Heart right ventricle (tissue), 16 donors: ENCODE measurements around the gene DSCAM. TPM values are rescaled to one million over a fixed set of nuclear protein-coding genes. Genes with fewer than 3 reads are reported as not detected.
A peak's percentile ranks its signal among the peaks of the same experiment; 100 is the strongest.
"Not testable (repeated sequence)": the region's sequence is repeated elsewhere in the genome, so short reads cannot be mapped to it uniquely, and the experiment has no call there.

Experiments used
- ATAC-seq, 8 donors: fragments of 200-7000 bp; cut with Tn5 transposase; one replicate each; pipeline ENCODE4 v1.9.1; 2020; ENCODE audit warnings: mild to moderate bottlenecking in 8 of 8, moderate library complexity in 8 of 8, moderate number of reproducible peaks in 1 of 8
- DNase-seq, 2 donors: peaks; one replicate each; pipeline ENCODE4 v3.0.0-alpha.2; 2020
- H3K27ac ChIP-seq, 10 donors: fragments of 200-600 bp; sonication (generic) in 2 of 10; one replicate each; pipeline versions ENCODE4 v1.5.0 to v1.8.0; 2020 to 2022; ENCODE audit warnings: mild to moderate bottlenecking in 3 of 10
- H3K27me3 ChIP-seq, 7 donors: fragments of 200-600 bp; one replicate each; pipeline ENCODE4 v1.8.0; 2021 to 2022; ENCODE audit warnings: mild to moderate bottlenecking in 2 of 7
- H3K36me3 ChIP-seq, 9 donors: fragments of 200-600 bp; sonication (generic) in 1 of 9; one replicate each; pipeline versions ENCODE4 v1.5.0 to v1.8.0; 2020 to 2022; ENCODE audit warnings: mild to moderate bottlenecking in 2 of 9
- H3K4me1 ChIP-seq, 9 donors: fragments of 200-600 bp; sonication (generic) in 1 of 9; one replicate each; pipeline versions ENCODE4 v1.5.0 to v1.8.0; 2020 to 2022; ENCODE audit warnings: mild to moderate bottlenecking in 4 of 9
- H3K4me3 ChIP-seq, 10 donors: fragments of 200-600 bp; sonication (generic) in 2 of 10; one replicate each; pipeline versions ENCODE4 v1.5.0 to v1.8.0; 2020 to 2022; ENCODE audit warnings: mild to moderate bottlenecking in 7 of 10, moderate library complexity in 2 of 10
- H3K9me3 ChIP-seq, 11 donors: fragments of 200-600 bp in 10 of 11; sonication (generic) in 2 of 11; one replicate each; pipeline versions ENCODE4 v1.5.0 to v1.8.0; 2013 to 2022; ENCODE audit warnings: mild to moderate bottlenecking in 2 of 11, control low read depth in 1 of 11, moderate library complexity in 1 of 11
- CTCF ChIP-seq, 9 donors: fragments of 200-600 bp; sonication (generic) in 2 of 9; IDR thresholded peaks; one replicate each; pipeline versions ENCODE4 v1.5.0 to v1.8.0; 2021 to 2022; ENCODE audit warnings: antibody characterized with exemption in 9 of 9, mild to moderate bottlenecking in 5 of 9, moderate library complexity in 1 of 9
- WGBS, 2 donors: extraction: QIAGEN DNeasy Blood & Tissue Kit; methylation state at CpG; one replicate each; pipeline ENCODE4 v1.1.7; 2013; ENCODE audit warnings: inconsistent platforms in 1 of 2; 5-methylcytosine and 5-hydroxymethylcytosine counted together
- intact Hi-C, 10 donors: fragments of 100-400 bp; cut with DNase I; formaldehyde crosslinking; loops; one replicate each; pipeline versions ENCODE4 v1.11.1 to v1.14.2; 2022
- polyA plus RNA-seq, 2 donors: library from polyadenylated mRNA; stranded (reverse); fragments of 200-250 nt; gene quantifications; one replicate each; pipeline ENCODE4 v1.2.3, GENCODE V29; 2013
- total RNA-seq, 10 donors: library from RNA; stranded (reverse); fragmentation: NEBNext Ultra II Directional in 3 of 10; extraction: Animal tissue kit (Norgen Biotek cat#: 25700) in 3 of 10; gene quantifications; one replicate each; pipeline versions ENCODE4 v1.2.1 to v1.2.4, GENCODE V29; 2021 to 2023
- donor health status: Arrhythmogenic right ventricular cardiomyopathy.
- donor health status: ischemic (EF 13 %, LVEDD 7.1; RV severe dilation, severe dysfunction).
- donor health status: healthy with polysubstance abuse.
- donor health status: DM: no; HTN: yes; CAD: no.
- donor health status: DM: no; HTN: no; CAD: no.
- donor health status: ischemic (EF 25% LVEDD 6.9; RV normal size, moderate dysfunction).
- donor health status: ischemic (EF 25% LVEDD 5.7; RV mildly dilated, moderate dysfunction).
- donor health status: healthy.
- donor health status: DM: yes; HTN: yes; CAD: no.
- donor health status: Ischemic cardiomyopathy.
- donor health status: ischemic (EF 35%, LVEDD 5.7; RV mildly dilated, moderate dysfunction).
- donor health status: nonischemic (EF 11% LVEDD 7.7; RV severe dilation, severe dysfunction).
- donor health status: DM: yes; HTN: yes; CAD: no.
- donor health status: PGD.
- donor health status: ischemic (EF 29% LVEDD 5.4; RV normal size, mild dysfunction).
- donor health status: nonischemic (EF 23%, LVEDD 6.1; RV moderate dilation, normal function).

The DSCAM gene
- total and polyA plus RNA-seq, 12 donors = 0.03 to 0.04 TPM; not detected in 10

GRCh38 chr21:40185208-40185607, 661.8 kb downstream of the DSCAM start:
- Histone ChIP-seq H3K27me3 (peaks cover 0 to 4% (median 0%) of the 10 kb centered on the region in 7 donors), H3K4me3 (no peak overlapping the region), H3K9me3 (peaks cover 0 to 8% (median 0%) of the 10 kb centered on the region in 11 donors), H3K4me1 (peaks cover 0 to 8% (median 0%) of the 10 kb centered on the region in 9 donors), H3K36me3 (no peaks in the 10 kb centered on the region), H3K27ac (no peak overlapping the region)
- ATAC-seq (peak in 2 of 8 donors; percentile 24 to 50), DNase-seq (no peak)
- WGBS, 2 donors = 96 to 99% methylated on average over 8 of the region's 8 CpGs
- intact Hi-C loops = no loop called here
- no peak for TF ChIP-seq CTCF (IDR thresholded peaks at IDR 0.05)

GRCh38 chr21:40182491-40182890, 664.5 kb downstream of the DSCAM start:
- H3K9me3 ChIP-seq, ATAC-seq, H3K4me3 ChIP-seq, H3K4me1 ChIP-seq, H3K36me3 ChIP-seq, H3K27me3 ChIP-seq, DNase-seq, intact Hi-C loops, H3K27ac ChIP-seq: not testable (repeated sequence)
- 91 to 94% methylated on average over 13 to 15 of the region's 19 CpGs for WGBS, 2 donors

- DNase-seq = peak in 1 of 2 donors; percentile 23
- Histone ChIP-seq H3K27me3 (peaks cover 0 to 17% (median 6%) of the 10 kb centered on the region in 7 donors), H3K9me3 (peaks cover 0 to 8% (median 0%) of the 10 kb centered on the region in 11 donors), H3K36me3 (no peaks in the 10 kb centered on the region), H3K4me3 (no peak overlapping the region), H3K4me1 (no peaks in the 10 kb centered on the region), H3K27ac (no peak overlapping the region)
- intact Hi-C loops = no loop called here
- no peak for TF ChIP-seq CTCF (IDR thresholded peaks at IDR 0.05)
- no peak for ATAC-seq
- 23 to 53% methylated on average over 5 of the region's 5 CpGs for WGBS, 2 donors
Measured at GRCh38 chr21:40179166-40179565, 667.8 kb downstream of the DSCAM start.

GRCh38 chr21:40178726-40179125, 668.2 kb downstream of the DSCAM start:
- H3K4me3 ChIP-seq = no peak overlapping the region
- H3K9me3 ChIP-seq = peaks cover 0 to 8% (median 0%) of the 10 kb centered on the region in 11 donors
- peaks cover 0 to 17% (median 6%) of the 10 kb centered on the region in 7 donors for H3K27me3 ChIP-seq
- intact Hi-C loops = no loop called here
- no peaks in the 10 kb centered on the region for H3K36me3 ChIP-seq
- WGBS, 2 donors = 63 to 69% methylated on average over 19 of the region's 19 CpGs
- no peak overlapping the region for H3K27ac ChIP-seq
- ATAC-seq (no peak), DNase-seq (no peak)
- H3K4me1 ChIP-seq = no peaks in the 10 kb centered on the region
- TF ChIP-seq CTCF (IDR thresholded peaks at IDR 0.05) = no peak

- no peak for DNase-seq
- 54 to 72% methylated on average over 6 of the region's 6 CpGs for WGBS, 2 donors
- intact Hi-C loops = no loop called here
Measured at GRCh38 chr21:40177979-40178378, 669.0 kb downstream of the DSCAM start.

More at GRCh38 chr21:40177979-40178378, 669.0 kb downstream of the DSCAM start:
- ATAC-seq = no peak
- Histone ChIP-seq H3K4me1 (no peaks in the 10 kb centered on the region), H3K36me3 (no peaks in the 10 kb centered on the region), H3K27ac (no peak overlapping the region), H3K27me3 (peaks cover 0 to 17% (median 6%) of the 10 kb centered on the region in 7 donors), H3K9me3 (peaks cover 0 to 8% (median 0%) of the 10 kb centered on the region in 11 donors), H3K4me3 (no peak overlapping the region)
- no peak for TF ChIP-seq CTCF (IDR thresholded peaks at IDR 0.05)
